Activated naive CD8-positive, alpha-beta T cell treated with anti-CD3 and anti-CD28 coated beads, Interleukin-2, amount 50 U/mL, for 16 hours (primary cell): ENCODE measurements around the gene IL17RA.

Experiments used
- DNase-seq: peaks from one replicate; pipeline ENCODE4 v3.0.0-alpha.2; 2020; ENCODE audit warnings: low read depth, low spot score

IL17RA gene

GRCh38 chr22:17157714-17158113, 72.9 kb downstream of the IL17RA start:
- no peak for DNase-seq

- no peak for DNase-seq
Measured at GRCh38 chr22:17158176-17158567, 73.4 kb downstream of the IL17RA start.

- peak; percentile 80 for DNase-seq
Measured at GRCh38 chr22:17158568-17159503, 74.0 kb downstream of the IL17RA start, which contains the start of gene HDHD5. Gene HDHD5, minus strand, starts transcription at chr22:17159277. Its CDS starts 26 bp downstream, at chr22:17159251.

- peak; percentile 30 for DNase-seq
Measured at GRCh38 chr22:17159504-17159951, 74.7 kb downstream of the IL17RA start.

GRCh38 chr22:17161991-17162390, 77.2 kb downstream of the IL17RA start:
- DNase-seq, result no peak

GRCh38 chr22:17162731-17163130, 77.9 kb downstream of the IL17RA start:
- DNase-seq, result no peak

GRCh38 chr22:17164392-17165024, 79.7 kb downstream of the IL17RA start:
- no peak for DNase-seq
